SK-N-SH (cell line): ENCODE results near the gene WDR6.

Experiments
- EP300 ChIP-seq, 2 experiments: IDR thresholded peaks; 2 replicates each; pipeline versions ENCODE4 v1.4.0 to v1.6.1; 2012; ENCODE audit warnings: borderline replicate concordance in 1 of 2, low read depth in 1 of 2, low read length in 1 of 2
- TF ChIP-seq, protein P1 (sequence below): fragments of 200-600 bp; sonication (generic); IDR thresholded peaks from 2 replicates; pipeline ENCODE4 v1.6.1; 2017; ENCODE audit warnings: antibody characterized with exemption, mild to moderate bottlenecking, moderate library complexity

DNA sequence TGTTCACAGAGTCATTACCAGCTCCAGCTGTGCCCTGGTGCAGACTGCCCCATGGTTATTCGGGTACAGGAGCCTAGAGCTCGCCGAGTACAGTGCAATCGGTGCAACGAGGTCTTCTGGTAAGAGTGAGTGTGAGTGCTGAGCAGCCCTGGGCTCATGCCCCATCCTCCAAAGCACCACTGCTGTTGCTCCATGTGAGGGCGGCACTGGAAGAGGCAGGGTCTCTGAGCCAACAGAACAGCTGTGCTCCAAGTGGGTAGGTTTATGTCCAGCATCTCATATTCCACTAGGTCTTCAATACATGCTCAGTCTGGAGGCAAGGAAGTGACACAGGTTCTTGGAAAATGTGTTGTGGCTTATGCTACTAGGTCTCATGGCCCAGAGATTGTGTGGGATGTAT lies 36.6 kb upstream of the WDR6 start:
- TF ChIP-seq, protein P1, sequence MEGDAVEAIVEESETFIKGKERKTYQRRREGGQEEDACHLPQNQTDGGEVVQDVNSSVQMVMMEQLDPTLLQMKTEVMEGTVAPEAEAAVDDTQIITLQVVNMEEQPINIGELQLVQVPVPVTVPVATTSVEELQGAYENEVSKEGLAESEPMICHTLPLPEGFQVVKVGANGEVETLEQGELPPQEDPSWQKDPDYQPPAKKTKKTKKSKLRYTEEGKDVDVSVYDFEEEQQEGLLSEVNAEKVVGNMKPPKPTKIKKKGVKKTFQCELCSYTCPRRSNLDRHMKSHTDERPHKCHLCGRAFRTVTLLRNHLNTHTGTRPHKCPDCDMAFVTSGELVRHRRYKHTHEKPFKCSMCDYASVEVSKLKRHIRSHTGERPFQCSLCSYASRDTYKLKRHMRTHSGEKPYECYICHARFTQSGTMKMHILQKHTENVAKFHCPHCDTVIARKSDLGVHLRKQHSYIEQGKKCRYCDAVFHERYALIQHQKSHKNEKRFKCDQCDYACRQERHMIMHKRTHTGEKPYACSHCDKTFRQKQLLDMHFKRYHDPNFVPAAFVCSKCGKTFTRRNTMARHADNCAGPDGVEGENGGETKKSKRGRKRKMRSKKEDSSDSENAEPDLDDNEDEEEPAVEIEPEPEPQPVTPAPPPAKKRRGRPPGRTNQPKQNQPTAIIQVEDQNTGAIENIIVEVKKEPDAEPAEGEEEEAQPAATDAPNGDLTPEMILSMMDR, result no peak
- no peak for TF ChIP-seq EP300 (IDR thresholded peaks at IDR 0.05; ENCODE audit: borderline replicate concordance in 1 of 2, low read depth in 1 of 2, low read length in 1 of 2)
